H1 (cell line): Measurements from ENCODE around the gene WHAMM. TPM values are rescaled to one million over a fixed set of nuclear protein-coding genes. Genes with fewer than 3 reads are reported as not detected.

Experiments used
- CTCF ChIA-PET: fragments of 300-600 bp; sonication (Branson Sonifier 250); formaldehyde crosslinking; loops from one replicate; lab custom pipeline; 2021; ENCODE audit not compliant: partially characterized antibody; lab: Charles Lee
- POLR2A ChIA-PET: fragments of 300-600 bp; sonication (Branson Sonifier 250); formaldehyde crosslinking; loops from one replicate; lab custom pipeline; 2021; ENCODE audit warnings: inconsistent platforms; ENCODE audit not compliant: partially characterized antibody; lab: Charles Lee
- DNase-seq, 2 experiments: peaks; one replicate each; pipeline versions ENCODE4 v3.0.0 to v3.0.0-alpha.2; 2010 to 2022; ENCODE audit warnings: low spot score in 2 of 2, low read depth in 1 of 2, mixed read lengths in 1 of 2
- FAIRE-seq: peaks from 2 replicates; lab custom pipeline; 2011; peaks lifted over from hg19 to GRCh38; lab: Jason Lieb, UNC
- H2AFZ ChIP-seq: 2 replicates; pipeline ENCODE4 v1.8.1; 2012; ENCODE audit warnings: low read length, inconsistent platforms
- H2AK5ac ChIP-seq: 2 replicates; pipeline ENCODE4 v1.6.1; 2013; ENCODE audit warnings: low read depth, low read length
- H2BK120ac ChIP-seq: replicated peaks from 2 replicates; pipeline ENCODE3; 2013; ENCODE audit warnings: low read depth, low read length, inconsistent platforms
- H2BK12ac ChIP-seq: 2 replicates; pipeline ENCODE4 v1.6.1; 2013; ENCODE audit warnings: low read depth, low read length
- H2BK15ac ChIP-seq: 2 replicates; pipeline ENCODE4 v1.6.1; 2013; ENCODE audit warnings: low read length
- H2BK20ac ChIP-seq: 2 replicates; pipeline ENCODE4 v1.6.1; 2013; ENCODE audit warnings: low read length
- H2BK5ac ChIP-seq: 2 replicates; pipeline ENCODE4 v1.6.1; 2013; ENCODE audit warnings: low read depth, low read length
- H3K14ac ChIP-seq: 2 replicates; pipeline ENCODE4 v1.6.1; 2013; ENCODE audit warnings: inconsistent platforms; ENCODE audit not compliant: insufficient read length
- H3K18ac ChIP-seq: 2 replicates; pipeline ENCODE4 v1.6.1; 2013; ENCODE audit warnings: low read length; ENCODE audit errors: extremely low read depth
- H3K23ac ChIP-seq: 2 replicates; pipeline ENCODE4 v1.6.1; 2013; ENCODE audit warnings: inconsistent platforms; ENCODE audit not compliant: insufficient read length
- H3K23me2 ChIP-seq: 2 replicates; pipeline ENCODE4 v1.6.1; 2013; ENCODE audit warnings: low read depth, low read length
- H3K27ac ChIP-seq: 2 replicates; pipeline ENCODE4 v1.6.1; 2011; ENCODE audit warnings: low read depth, low read length, inconsistent platforms
- H3K27me3 ChIP-seq, 4 experiments: replicated peaks in 1 of 4; 1 replicate in 1 of 4; 2 replicates in 3 of 4; pipeline versions ENCODE4 v1.6.1 to v1.8.1; 2011 to 2013; ENCODE audit warnings: low read length in 3 of 4, mild to moderate bottlenecking in 3 of 4, inconsistent platforms in 2 of 4, mixed read lengths in 2 of 4, moderate library complexity in 1 of 4; ENCODE audit not compliant: control insufficient read depth in 3 of 4, insufficient read depth in 3 of 4; ENCODE audit errors: extremely low read depth in 1 of 4
- H3K36me3 ChIP-seq, 4 experiments: 2 replicates each; pipeline versions ENCODE4 v1.6.1 to v1.8.1; 2011 to 2013; ENCODE audit warnings: mild to moderate bottlenecking in 4 of 4, low read length in 3 of 4, moderate library complexity in 2 of 4, control low read depth in 1 of 4, inconsistent platforms in 1 of 4; ENCODE audit not compliant: insufficient read depth in 4 of 4, control insufficient read depth in 2 of 4
- H3K4ac ChIP-seq: replicated peaks from 2 replicates; pipeline ENCODE3; 2013; ENCODE audit warnings: low read length, low read depth, mixed read lengths, inconsistent platforms; ENCODE audit not compliant: insufficient read length
- H3K4me1 ChIP-seq, 4 experiments: replicated peaks in 1 of 4; 1 replicate in 1 of 4; 2 replicates in 3 of 4; pipeline versions ENCODE4 v1.6.1 to v1.8.1; 2011 to 2013; ENCODE audit warnings: low read length in 3 of 4, inconsistent platforms in 2 of 4, mixed read lengths in 1 of 4; ENCODE audit not compliant: insufficient read depth in 4 of 4, control insufficient read depth in 3 of 4
- H3K4me2 ChIP-seq, 2 experiments: 2 replicates each; pipeline versions ENCODE4 v1.6.1 to v1.8.1; 2011 to 2013; ENCODE audit warnings: low read depth in 2 of 2, low read length in 2 of 2, control low read depth in 1 of 2, inconsistent platforms in 1 of 2, mild to moderate bottlenecking in 1 of 2; ENCODE audit not compliant: insufficient read depth in 1 of 2
- H3K4me3 ChIP-seq, 4 experiments: fragments of 200-600, 300-600 bp in 1 of 4; sonication (generic), shearing (Covaris generic), sonication (Bioruptor Twin) in 1 of 4; 2 replicates each; pipeline versions ENCODE4 v1.5.1 to v1.8.1; 2011 to 2016; ENCODE audit warnings: low read length in 4 of 4, low read depth in 3 of 4, control low read depth in 2 of 4, inconsistent platforms in 2 of 4, mild to moderate bottlenecking in 2 of 4, mixed read lengths in 1 of 4, moderate library complexity in 1 of 4; ENCODE audit not compliant: insufficient read depth in 2 of 4; ENCODE audit errors: extremely low read depth in 1 of 4
- H3K56ac ChIP-seq: replicated peaks from 2 replicates; pipeline ENCODE3; 2013; ENCODE audit warnings: low read depth, mild to moderate bottlenecking, mixed read lengths, low read length, inconsistent platforms; ENCODE audit not compliant: insufficient read length
- H3K79me1 ChIP-seq: 2 replicates; pipeline ENCODE4 v1.6.1; 2013; ENCODE audit warnings: low read depth, low read length, control low read depth
- H3K79me2 ChIP-seq, 2 experiments: 2 replicates each; pipeline versions ENCODE4 v1.6.1 to v1.8.1; 2012 to 2013; ENCODE audit warnings: low read length in 2 of 2, mild to moderate bottlenecking in 2 of 2, inconsistent platforms in 1 of 2; ENCODE audit not compliant: insufficient read depth in 2 of 2, control insufficient read depth in 1 of 2
- H3K9ac ChIP-seq, 4 experiments: replicated peaks in 1 of 4; 1 replicate in 1 of 4; 2 replicates in 3 of 4; pipeline versions ENCODE4 v1.6.1 to v1.8.1; 2011 to 2013; ENCODE audit warnings: low read depth in 3 of 4, low read length in 3 of 4, control low read depth in 2 of 4, mild to moderate bottlenecking in 2 of 4, moderate library complexity in 2 of 4, inconsistent platforms in 1 of 4; ENCODE audit errors: extremely low read depth in 1 of 4
- H3K9me3 ChIP-seq, 2 experiments: 2 replicates each; pipeline versions ENCODE4 v1.6.1 to v1.8.1; 2012 to 2013; ENCODE audit warnings: mild to moderate bottlenecking in 2 of 2, moderate library complexity in 2 of 2, control low read depth in 1 of 2, inconsistent platforms in 1 of 2, low read depth in 1 of 2, low read length in 1 of 2, mixed read lengths in 1 of 2; ENCODE audit not compliant: insufficient read depth in 2 of 2
- H4K20me1 ChIP-seq, 2 experiments: replicated peaks in 1 of 2; 2 replicates each; pipeline versions ENCODE3 to v1.8.1; 2011 to 2013; ENCODE audit warnings: inconsistent platforms in 2 of 2, low read length in 2 of 2, mild to moderate bottlenecking in 1 of 2; ENCODE audit not compliant: insufficient read depth in 2 of 2, control insufficient read depth in 1 of 2
- H4K5ac ChIP-seq: 2 replicates; pipeline ENCODE4 v1.6.1; 2013; ENCODE audit warnings: low read length, low read depth, mixed read lengths, inconsistent platforms; ENCODE audit not compliant: insufficient read length
- H4K8ac ChIP-seq: 2 replicates; pipeline ENCODE4 v1.8.0; 2013; ENCODE audit warnings: mild to moderate bottlenecking, moderate library complexity, low read length, inconsistent platforms; ENCODE audit not compliant: insufficient read depth; ENCODE audit errors: extremely low read depth
- H4K91ac ChIP-seq: replicated peaks from 2 replicates; pipeline ENCODE3; 2013; ENCODE audit warnings: low read length, mixed read lengths, inconsistent platforms; ENCODE audit not compliant: insufficient read length
- CEBPB ChIP-seq: IDR thresholded peaks from 2 replicates; pipeline ENCODE4 v1.6.1; 2012; ENCODE audit warnings: low read depth, low read length
- CREB1 ChIP-seq: IDR thresholded peaks from 2 replicates; pipeline ENCODE4 v1.6.1; 2012; ENCODE audit warnings: inconsistent platforms
- HDAC2 ChIP-seq, 2 experiments: fragments of 300-600 bp in 1 of 2; sonication (generic) in 1 of 2; IDR thresholded peaks; 2 replicates each; pipeline ENCODE4 v1.6.1; 2011 to 2012; ENCODE audit warnings: low read depth in 2 of 2, low read length in 2 of 2, mild to moderate bottlenecking in 2 of 2, moderate library complexity in 2 of 2, borderline replicate concordance in 1 of 2, inconsistent platforms in 1 of 2
- MAFK ChIP-seq: IDR thresholded peaks from 2 replicates; pipeline ENCODE4 v1.6.1; 2012; ENCODE audit warnings: low read depth, mild to moderate bottlenecking, improper control_type of control experiment, low read length
- POLR2A ChIP-seq, 2 experiments: IDR thresholded peaks; 1 replicate in 1 of 2; 2 replicates in 1 of 2; pipeline ENCODE4 v1.6.1; 2011; ENCODE audit warnings: low read depth in 2 of 2, low read length in 2 of 2, mild to moderate bottlenecking in 2 of 2; ENCODE audit errors: control extremely low read depth in 1 of 2
- RBBP5 ChIP-seq: IDR thresholded peaks from 2 replicates; pipeline ENCODE4 v1.7.1; 2012; ENCODE audit warnings: low read depth, mild to moderate bottlenecking, inconsistent platforms, low read length, moderate library complexity, borderline replicate concordance
- RNF2 ChIP-seq: fragments of 200-900, 300-1000 bp; sonication (generic); IDR thresholded peaks from 2 replicates; pipeline ENCODE4 v1.7.1; 2016; ENCODE audit warnings: borderline replicate concordance, low read depth, mild to moderate bottlenecking, antibody characterized with exemption, low read length; ENCODE audit not compliant: poor library complexity, severe bottlenecking; ENCODE audit errors: missing control alignments
- SP1 ChIP-seq: IDR thresholded peaks from 2 replicates; pipeline ENCODE4 v1.6.1; 2011; ENCODE audit warnings: low read depth, low read length
- SUZ12 ChIP-seq: fragments of 200-600 bp; sonication (generic); IDR thresholded peaks from 2 replicates; pipeline ENCODE4 v1.6.1; 2012; ENCODE audit warnings: mild to moderate bottlenecking, inconsistent platforms, low read length, moderate library complexity, mixed read lengths
- TBP ChIP-seq: IDR thresholded peaks from 2 replicates; pipeline ENCODE4 v1.6.1; 2011; ENCODE audit warnings: low read depth, low read length, improper control_type of control experiment
- YY1 ChIP-seq: IDR thresholded peaks from 2 replicates; pipeline ENCODE4 v1.6.1; 2011; ENCODE audit warnings: low read depth, mild to moderate bottlenecking, low read length
- WGBS, 2 experiments: shearing (Covaris generic) in 1 of 2; methylation state at CpG; one replicate each; pipeline versions ENCODE4 v1.1.6 to v1.1.7; 2013 to 2015; ENCODE audit warnings: low lambda C conversion rate in 2 of 2, mixed read lengths in 2 of 2, inconsistent platforms in 1 of 2, low coverage in 1 of 2, missing lambda C conversion rate in 1 of 2; ENCODE audit not compliant: insufficient replicate concordance in 2 of 2, insufficient coverage in 1 of 2, insufficient read length in 1 of 2; ENCODE audit errors: extremely low coverage in 1 of 2, missing lambda C conversion rate in 1 of 2; 5-methylcytosine and 5-hydroxymethylcytosine counted together
- polyA plus RNA-seq, 7 experiments: library from polyadenylated mRNA; depleted of rRNA in 3 of 7; stranded (reverse) in 5 of 7; unstranded in 2 of 7; fragments of >200 nt in 5 of 7; fragments of 200-250 nt in 2 of 7; gene quantifications; 1 replicate in 5 of 7; 2 replicates in 1 of 7; 4 replicates in 1 of 7; pipeline versions ENCODE4 v1.2.1 to v1.2.3, GENCODE V29; 2011 to 2013; ENCODE audit warnings: missing spikeins in 2 of 7, mixed read lengths in 2 of 7
- total RNA-seq: library from RNA; stranded (reverse); fragmentation: NEBNext Ultra II Directional; extraction: Animal tissue kit (Norgen Biotek cat#: 25700); gene quantifications from 2 replicates; pipeline ENCODE4 v1.2.1, GENCODE V29; 2021

Gene WHAMM
- total and polyA plus RNA-seq, 2 of the 8 experiments (the other 6 are each of a cell fraction or from before 2014, with no cell fraction given), result 1.1 to 3.3 TPM

DNA sequence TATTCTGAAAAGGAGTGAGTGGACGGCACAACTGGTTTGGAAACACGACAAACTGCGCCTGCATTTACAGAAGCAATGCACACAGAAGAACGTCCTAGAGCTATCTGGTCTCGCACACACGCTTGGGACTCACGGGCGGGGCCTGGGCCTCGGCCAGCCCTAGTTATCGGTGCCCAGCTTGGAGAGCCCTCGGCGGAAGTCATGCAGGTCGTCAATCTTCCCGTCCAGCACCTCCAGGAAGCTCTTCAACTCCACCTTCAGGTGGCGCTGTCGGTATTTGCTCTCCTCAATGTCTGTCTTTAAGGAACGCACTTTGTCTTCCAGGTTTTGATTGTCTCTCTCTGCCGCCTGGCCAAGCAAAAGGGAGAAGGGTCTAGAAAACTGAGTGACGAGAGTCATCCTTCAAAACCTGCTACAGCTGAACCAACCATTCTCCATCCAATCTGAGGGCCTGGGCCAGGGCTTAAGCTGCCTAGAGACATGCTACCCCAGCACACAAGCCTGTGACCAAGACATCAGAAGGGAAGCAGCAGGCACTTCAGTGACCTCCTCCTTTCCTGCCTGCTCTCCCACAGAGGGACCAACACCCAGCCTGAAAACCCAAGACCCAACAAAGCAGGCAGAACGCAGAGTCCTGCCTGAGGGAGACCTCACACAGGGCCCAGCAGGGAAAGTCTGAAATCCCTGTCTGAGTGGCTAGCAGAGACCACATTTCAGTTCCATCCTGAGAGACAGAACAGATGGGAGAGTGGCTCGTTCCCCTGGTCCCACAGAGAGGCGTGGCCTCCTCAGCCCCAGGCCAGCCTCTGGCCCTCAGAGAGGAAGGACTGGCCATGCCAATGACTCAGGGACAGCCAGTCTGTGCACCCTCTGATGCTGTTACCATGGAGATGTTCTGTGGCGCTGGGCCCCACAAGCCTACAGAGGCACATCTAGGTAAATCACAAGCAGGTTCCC, 40.4 kb downstream of the WHAMM start:
- Histone ChIP-seq H3K23me2 (no peaks in the 10 kb centered on the region; the same call in 1 of the 2 replicates), H3K27ac (peak overlapping the region; percentile 29; the same call in 1 of the 2 replicates)
- POLR2A ChIA-PET, result no interaction called here
- TF ChIP-seq CEBPB, result no peak
- TF ChIP-seq YY1, result peak; percentile 48; the same call in 1 of the 2 replicates
- no peak for TF ChIP-seq HDAC2 (IDR thresholded peaks at IDR 0.05; ENCODE audit: borderline replicate concordance in 1 of 2, low read depth in 2 of 2, low read length in 2 of 2)
- peak; percentile 94 for TF ChIP-seq SP1
- TF ChIP-seq RBBP5, result no peak
- no peak for TF ChIP-seq TBP
- no peak for TF ChIP-seq SUZ12
- TF ChIP-seq MAFK, result no peak
- 0 out of 3 replicates have a peak, but pooled peaks of 1 of the 2 experiments have one; percentile 40 for TF ChIP-seq POLR2A (IDR thresholded peaks at IDR 0.05; ENCODE audit: control extremely low read depth in 1 of 2, low read depth in 2 of 2, low read length in 2 of 2)
- TF ChIP-seq CREB1, result no peak; the same call in 1 of the 2 replicates
- TF ChIP-seq RNF2, result no peak

More for the DNA sequence above, 40.4 kb downstream of the WHAMM start:
- no peak overlapping the region for H4K91ac ChIP-seq
- no peak for FAIRE-seq
- H3K23ac ChIP-seq, result no peak overlapping the region
- H3K4me1 ChIP-seq, result peaks cover 0 to 7% (median 3%) of the 10 kb centered on the region in 4 experiments; a peak in 5 of 7 replicates
- peak overlapping the region; percentile 2 for H3K4ac ChIP-seq
- peak overlapping the region; percentile 83 for H2BK15ac ChIP-seq
- H2BK20ac ChIP-seq, result no peak overlapping the region
- 0 out of 2 replicates have a peak overlapping the region, but pooled peaks have one; percentile 58 for H4K8ac ChIP-seq
- H3K18ac ChIP-seq, result 0 out of 2 replicates have a peak overlapping the region, but pooled peaks have one; percentile 44
- H3K79me1 ChIP-seq, result no peaks in the 10 kb centered on the region
- H4K5ac ChIP-seq, result peak overlapping the region; percentile 54
- H3K36me3 ChIP-seq, result no peaks in the 10 kb centered on the region
- peak overlapping the region; percentile 91; the same call in 1 of the 2 replicates for H2BK12ac ChIP-seq
- H2BK120ac ChIP-seq, result no peak overlapping the region
- 0 out of 2 replicates have a peak overlapping the region, but pooled peaks have one; percentile 53 for H2BK5ac ChIP-seq
- no peak overlapping the region for H3K4me3 ChIP-seq
- no peak overlapping the region for H3K14ac ChIP-seq
- CTCF ChIA-PET, result interaction anchor here (0.6 to 4.1 kb wide), 45 partner anchors 9 to 286 kb away, joined by 3 to 27 read pairs (median 4); partner anchors contain the start of gene C15orf40
- 28% methylated on average over 23 of the region's 23 CpGs; no CpG with 5 or more reads in 1 of the 2 experiments for WGBS, 2 experiments
- H4K20me1 ChIP-seq, result no peaks in the 10 kb centered on the region
- H3K9me3 ChIP-seq, result no peaks in the 10 kb centered on the region
- no peak overlapping the region for H3K9ac ChIP-seq
- H3K27me3 ChIP-seq, result no peaks in the 10 kb centered on the region
- peak; percentile 81 to 83 for DNase-seq
- no peaks in the 10 kb centered on the region for H3K79me2 ChIP-seq
- H2AK5ac ChIP-seq, result no peak overlapping the region
- no peak overlapping the region for H3K56ac ChIP-seq
- H2AFZ ChIP-seq, result peak overlapping the region; percentile 98
- peak overlapping the region; percentile 3 to 45; a peak in 3 of 4 replicates for H3K4me2 ChIP-seq
